ENCODE measurements around the gene CPA5.
"Not testable (repeated sequence)": the region's sequence is repeated elsewhere in the genome, so short reads cannot be mapped to it uniquely, and the experiment has no call there.

CPA5 gene, protein sequence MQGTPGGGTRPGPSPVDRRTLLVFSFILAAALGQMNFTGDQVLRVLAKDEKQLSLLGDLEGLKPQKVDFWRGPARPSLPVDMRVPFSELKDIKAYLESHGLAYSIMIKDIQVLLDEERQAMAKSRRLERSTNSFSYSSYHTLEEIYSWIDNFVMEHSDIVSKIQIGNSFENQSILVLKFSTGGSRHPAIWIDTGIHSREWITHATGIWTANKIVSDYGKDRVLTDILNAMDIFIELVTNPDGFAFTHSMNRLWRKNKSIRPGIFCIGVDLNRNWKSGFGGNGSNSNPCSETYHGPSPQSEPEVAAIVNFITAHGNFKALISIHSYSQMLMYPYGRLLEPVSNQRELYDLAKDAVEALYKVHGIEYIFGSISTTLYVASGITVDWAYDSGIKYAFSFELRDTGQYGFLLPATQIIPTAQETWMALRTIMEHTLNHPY

DNA sequence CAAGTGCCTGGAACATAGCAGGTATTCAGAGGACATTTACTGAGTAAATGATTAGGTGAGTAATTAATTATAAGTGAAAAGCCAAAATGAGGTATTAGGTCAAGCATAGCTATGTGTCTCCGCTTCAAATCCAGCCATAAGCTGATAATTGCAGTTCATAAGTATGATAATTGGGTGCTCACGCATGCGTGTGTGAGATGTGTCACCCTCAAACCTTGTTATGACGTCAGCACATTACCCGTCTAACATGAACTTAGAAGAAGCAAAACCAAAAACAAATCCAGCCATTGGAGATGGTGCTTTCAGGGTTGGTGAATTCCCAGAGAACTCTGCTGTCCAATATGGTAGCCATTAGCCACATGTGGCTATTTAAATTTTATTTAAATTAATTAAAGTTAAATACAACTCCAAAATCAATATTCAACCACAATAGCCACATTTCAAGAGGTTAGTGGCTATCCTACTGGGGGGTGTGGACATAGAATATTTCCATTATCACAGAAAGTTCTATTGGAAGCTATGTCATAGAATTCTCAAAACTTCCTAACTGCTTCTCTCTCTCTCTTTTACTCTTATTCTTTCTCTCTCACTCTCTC, at the start of gene CPA5:
CPA5 (plus strand) TSS at position 546 of the 596 bp plus-strand sequence. CDS start 1,670 bp downstream, outside the sequence.
- DNase-seq (ENCODE audit: low spot score): no peak

DNA sequence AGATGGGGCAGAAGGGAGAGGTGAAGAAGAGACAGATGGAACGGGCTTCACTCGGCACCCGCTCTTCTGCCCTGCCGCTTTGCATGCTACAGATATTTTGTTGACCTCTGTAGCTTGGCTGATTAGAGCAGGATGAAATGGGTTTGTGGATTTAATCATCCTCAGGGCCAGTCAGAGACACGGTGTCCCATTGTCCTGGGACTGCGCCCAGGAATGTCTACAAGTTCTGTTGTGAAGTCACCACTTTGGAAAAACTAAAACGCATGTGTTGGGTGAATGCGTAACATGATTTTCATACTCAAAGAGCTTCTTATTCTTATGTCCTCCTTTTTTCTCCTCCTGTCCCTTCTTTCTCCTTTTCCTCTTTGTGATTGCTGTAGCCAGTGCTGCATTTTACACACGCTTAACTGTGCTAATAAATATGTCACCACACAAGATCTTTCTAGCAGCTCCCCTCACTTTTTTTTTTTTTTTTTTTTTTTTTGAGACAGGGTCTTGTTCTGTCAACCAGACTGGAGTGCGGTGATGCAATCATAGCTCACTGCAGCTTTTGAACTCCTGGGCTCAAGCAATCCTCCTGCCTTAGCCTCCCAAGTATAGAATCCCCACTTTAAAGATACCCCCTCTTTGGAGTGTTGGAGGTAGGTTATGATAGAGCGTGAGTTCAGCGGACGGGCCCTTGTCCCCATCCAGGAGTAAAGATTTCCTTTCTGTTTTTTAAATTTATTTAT, 48.2 kb upstream of the CPA5 start:
- DNase-seq (ENCODE audit: low spot score): no peak

DNA sequence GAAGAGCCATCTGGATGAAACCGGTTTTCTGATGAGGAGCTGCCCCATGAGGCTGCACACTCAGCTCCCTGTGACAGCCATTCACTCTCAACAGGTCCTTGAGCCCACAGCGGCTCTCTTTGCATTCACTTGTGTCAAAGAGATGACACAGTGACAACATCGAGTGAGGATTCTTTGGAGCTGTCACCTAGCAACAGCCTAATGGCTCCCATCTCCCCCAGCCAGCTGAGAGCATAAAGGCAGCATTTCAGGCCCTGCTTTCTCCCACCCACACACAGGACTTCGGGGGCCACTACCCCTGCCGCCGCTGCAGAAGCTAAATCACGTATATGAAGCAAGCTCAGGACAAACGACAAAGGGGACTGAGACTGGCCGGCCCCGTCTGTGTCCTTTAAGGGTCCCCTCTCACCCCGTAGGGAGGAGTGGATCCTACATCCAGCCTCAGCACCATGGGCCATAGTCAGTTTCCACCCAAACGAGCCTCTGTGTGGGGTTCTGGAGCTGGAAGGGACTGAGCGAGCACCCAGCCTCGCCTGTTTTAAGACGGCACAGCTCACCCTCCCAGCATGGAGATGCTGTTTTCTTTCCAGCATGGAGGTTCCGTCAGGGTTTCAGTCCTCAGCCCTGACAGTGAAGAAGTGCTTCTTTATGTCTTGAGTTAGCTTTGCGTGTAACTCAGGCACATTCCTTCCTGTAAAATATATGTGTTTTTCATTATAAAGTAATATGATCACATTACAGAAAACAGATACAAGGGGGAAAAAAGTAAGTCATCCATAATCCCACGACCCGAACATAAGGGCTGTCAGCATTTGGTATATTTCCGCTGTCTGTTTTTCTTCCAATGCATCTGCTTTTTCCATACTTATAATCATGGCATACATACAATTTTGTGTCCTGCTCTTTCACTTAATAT, 46.7 kb upstream of the CPA5 start:
- no peak for DNase-seq (ENCODE audit: low spot score)

DNA sequence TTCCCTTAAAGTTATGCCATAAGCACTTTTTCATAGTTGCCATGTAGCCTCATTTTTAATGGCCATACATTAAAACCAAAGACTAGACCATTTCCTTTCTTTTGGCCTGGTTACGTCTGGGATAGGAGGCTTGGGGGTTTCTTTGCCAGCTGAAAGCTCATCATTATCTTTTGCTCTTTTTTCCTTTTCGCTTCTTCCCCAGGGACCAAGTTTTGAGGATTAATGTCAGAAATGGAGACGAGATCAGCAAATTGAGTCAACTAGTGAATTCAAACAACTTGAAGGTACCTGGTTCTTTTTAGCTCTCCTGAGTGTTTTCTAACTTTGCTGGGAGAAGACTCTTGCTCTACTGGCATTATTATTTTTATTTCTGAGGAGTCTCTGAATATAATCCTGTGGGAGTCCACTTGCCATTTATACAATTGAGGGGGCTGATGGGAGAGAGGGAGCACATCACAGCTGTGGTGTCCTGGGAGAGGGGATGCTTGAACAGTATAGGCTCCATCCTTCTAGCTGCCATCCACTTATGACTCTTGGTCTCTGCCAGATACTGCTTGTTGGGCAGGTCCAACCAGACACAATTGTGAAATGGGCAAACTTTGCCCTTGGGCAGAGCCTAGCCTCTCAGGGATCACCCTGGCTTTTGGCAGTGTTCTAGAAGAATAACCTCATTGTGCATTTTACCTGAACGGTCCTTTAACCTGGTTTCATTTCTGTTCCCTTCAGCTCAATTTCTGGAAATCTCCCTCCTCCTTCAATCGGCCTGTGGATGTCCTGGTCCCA, 45.9 kb upstream of the CPA5 start:
- no peak for DNase-seq (ENCODE audit: low spot score)

DNA sequence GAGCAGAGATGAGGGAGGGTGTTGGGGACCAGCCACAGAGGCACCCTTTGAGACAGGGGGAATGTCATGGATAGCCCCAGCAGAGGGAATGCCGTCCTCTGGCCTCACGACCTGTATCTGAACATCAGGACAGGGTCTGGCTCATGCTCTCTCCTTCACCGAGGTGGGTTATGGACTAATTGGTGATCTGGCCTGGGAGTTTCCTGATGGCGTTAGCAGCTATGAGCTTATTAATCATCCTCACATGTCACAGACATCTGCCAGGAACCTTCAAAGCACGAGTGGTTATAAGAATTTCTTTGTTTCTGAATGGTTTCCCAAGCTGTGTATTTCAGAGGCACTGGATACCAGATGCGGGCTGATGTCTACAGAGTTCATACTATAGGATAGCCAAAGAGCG, 44.8 kb upstream of the CPA5 start:
- DNase-seq (ENCODE audit: low spot score): no peak

DNA sequence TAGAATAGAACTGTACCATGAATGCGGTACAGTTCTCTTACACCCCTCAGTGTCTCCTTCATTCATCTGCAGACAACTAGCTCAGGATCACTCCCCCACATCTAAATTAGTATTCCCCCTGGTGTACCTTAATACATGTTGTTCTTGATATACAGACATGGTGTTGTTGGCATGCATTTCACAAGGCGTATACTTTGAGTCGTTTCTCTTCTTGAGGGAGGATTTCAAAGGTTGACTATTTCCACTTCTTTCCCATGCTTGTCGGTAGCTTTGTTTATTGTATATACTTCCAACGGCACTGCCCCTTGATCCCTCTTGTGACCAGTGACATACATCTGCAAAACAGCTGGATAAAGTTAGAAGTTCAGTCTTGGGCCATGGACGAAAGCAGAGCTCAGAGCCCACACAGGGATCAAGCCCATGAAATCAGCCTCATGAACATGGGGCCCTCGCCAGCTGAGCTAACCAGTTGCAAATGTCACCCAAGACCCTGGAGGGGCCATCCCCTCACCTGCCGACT, 43.1 kb upstream of the CPA5 start:
- DNase-seq (ENCODE audit: low spot score): no peak

DNA sequence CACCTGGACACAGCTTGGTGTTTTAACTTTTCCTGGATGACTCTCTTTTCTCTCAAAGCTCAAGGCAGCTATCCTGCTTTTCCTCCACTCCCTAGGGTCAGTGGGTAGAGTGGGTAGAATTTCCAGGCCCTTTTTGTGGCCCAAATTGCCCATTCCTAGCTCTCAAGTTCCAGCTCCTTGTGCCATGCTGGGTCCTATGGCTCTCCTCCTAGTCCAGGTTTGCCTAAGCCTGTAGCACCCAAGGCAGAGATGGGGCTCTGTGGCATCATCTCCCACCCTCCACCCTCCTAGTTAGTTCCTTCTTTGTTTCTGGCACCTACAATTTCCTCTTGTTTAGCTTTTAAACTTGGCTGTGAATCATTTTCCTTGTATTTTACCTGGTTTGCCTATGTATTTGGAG, 42.0 kb upstream of the CPA5 start:
- DNase-seq (ENCODE audit: low spot score): no peak

DNA sequence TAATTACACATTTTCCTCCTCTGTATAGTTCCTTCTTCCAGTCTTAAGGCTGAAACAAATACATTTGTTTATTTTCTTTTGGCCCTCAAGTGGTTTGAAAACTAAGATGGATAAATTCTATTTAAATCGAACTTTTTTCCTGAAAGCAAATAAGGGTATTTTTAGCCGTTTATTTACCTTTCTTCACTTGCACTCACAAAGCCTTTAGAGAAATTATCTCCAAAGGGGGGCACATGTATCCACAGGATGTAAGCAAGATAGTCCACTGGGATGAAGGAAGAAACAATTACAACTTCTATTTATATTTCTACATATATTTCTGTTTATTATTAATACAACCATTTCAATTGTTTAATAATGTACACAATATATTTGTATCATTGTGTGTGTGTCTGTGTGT, 41.5 kb upstream of the CPA5 start:
- no peak for DNase-seq (ENCODE audit: low spot score)

DNA sequence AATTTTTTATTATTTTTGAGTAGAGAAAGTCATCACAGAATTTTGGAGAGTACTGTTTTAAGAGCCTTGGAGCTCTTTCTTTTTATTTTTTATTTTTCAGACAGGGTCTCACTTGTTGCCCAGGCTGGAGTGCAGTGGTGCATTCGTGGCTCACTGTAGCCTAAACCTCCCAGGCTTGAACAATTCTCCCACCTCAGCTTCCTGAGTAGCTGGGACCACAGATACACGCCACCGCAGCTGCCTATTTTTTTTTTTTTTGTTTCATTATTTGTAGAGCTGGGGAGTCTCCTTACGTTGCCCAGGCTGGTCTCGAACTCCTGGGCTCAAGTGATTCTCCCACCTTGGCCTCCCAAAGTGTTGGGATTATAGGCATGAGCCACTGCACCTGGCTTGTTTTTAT, 41.1 kb upstream of the CPA5 start:
- no peak for DNase-seq (ENCODE audit: low spot score)

DNA sequence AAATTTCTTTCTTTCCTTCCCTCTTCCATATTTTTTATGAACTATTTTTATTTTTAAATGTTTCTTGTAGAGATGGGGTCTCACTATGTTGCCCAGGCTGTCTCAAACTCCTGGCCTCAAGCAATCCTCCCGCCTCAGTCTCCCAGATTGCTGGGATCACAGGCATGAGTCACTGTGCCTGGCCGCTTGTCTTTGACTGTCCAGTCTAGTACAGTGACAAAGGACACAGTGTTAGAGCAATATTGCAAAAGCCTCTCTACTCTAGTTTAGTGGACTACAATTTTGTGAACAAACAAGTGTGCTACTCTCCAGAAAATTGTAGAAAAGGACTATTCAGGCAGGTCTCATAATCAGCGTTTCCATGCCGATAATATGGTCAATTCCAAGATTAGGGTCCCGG, 40.6 kb upstream of the CPA5 start:
- no peak for DNase-seq (ENCODE audit: low spot score)

DNA sequence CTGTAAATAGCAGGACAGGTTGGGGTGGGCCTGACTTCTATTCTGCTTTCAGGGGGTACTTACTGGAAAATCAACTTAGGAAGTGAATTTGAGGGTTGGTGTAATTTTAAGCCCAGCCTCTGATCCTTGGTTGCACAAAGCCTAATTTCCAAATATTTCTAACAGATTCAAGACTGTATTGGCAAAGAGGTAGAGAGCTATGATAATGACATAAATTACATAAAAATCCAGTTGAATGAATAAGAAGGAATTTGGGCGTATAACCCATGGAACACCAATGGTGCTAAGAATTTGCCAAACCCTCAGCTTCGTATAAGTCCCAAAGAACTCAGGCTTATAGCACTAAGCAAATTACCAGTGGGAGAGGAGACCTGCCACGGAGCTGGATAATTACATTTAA, 39.7 kb upstream of the CPA5 start:
- no peak for DNase-seq (ENCODE audit: low spot score)

DNA sequence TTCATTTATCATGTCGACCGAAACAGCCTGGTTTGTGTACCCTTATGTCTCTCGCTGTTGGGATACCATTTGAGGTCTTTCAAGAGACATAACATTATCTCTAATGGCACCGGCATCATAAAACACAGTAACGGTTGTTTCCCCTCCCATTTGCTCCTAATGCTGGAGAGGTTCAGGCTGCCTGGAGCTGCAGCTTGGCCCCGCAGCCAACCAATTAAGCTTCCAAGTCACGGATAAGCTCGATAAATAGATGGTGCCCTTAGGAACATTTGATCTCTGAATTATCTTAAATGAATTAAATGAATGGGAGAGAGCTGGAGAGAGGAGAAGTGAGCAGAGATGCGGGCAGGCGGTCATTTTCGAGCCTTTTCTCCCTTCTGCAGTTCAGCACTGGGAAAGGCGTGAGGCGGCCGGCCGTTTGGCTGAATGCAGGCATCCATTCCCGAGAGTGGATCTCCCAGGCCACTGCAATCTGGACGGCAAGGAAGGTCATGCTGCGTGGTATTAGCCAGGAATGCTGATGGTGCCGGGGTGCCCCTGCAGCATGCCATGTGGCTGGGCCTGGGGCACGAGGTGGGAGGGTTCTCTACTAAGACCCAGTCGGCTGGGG, 39.1 kb upstream of the CPA5 start:
- no peak for DNase-seq (ENCODE audit: low spot score)

DNA sequence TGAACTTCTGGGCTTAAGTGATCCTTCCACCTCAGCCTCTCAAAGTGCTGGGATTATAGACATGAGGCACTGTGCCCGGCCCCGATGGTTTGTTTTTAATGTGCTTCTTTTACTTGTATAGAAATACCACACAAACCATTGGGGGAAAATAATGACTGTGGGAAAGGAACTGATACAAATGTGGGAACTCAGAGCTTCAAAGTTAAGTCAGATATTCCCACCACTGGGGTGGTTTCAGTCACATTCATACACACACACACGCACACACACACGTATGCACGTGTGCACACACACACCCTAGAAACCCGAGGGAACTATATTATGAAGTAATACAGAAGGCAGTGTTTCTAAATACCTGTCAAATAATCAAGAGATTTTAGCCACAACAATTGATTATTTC, 34.6 kb upstream of the CPA5 start:
- DNase-seq (ENCODE audit: low spot score): no peak

DNA sequence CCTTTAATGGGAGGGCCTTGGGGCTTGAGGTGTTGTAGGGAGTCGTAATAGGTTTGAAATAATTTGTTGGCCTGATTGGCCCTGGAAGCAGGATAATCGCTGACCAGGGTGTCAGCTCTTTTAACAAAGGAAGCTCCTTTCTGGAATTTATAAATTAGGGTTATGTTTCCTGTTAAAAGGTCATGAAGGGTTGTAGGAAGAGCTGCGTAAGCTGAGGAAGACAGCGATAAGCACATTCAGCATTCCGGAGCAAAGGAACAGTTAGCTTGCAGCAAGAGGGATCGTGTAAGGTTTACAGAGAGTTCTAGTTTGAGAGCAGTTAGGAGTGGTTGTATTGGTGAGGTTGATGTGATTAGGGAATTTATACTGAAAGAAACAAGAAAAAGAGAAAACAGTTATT, 30.3 kb upstream of the CPA5 start:
- no peak for DNase-seq (ENCODE audit: low spot score)

DNA sequence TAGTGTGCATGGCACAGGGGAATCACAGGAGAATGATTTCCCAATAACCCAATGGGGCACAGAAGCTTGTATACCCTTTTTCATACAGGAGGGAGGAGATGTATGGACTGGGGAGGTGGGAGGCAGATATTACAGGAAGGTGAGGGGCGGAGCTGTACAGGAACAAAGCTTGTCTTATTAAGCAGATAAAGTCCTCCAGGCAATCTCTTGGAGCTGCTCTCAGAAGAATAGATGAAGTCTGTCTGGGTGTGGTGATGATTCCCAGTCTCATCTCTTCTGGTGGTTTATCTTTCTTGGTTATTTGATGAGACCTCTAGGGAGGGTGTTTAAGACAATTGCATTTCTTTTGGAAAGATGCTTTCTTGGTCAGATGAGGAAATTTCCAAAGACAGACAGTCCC, 25.1 kb upstream of the CPA5 start:
- DNase-seq (ENCODE audit: low spot score): no peak

DNA sequence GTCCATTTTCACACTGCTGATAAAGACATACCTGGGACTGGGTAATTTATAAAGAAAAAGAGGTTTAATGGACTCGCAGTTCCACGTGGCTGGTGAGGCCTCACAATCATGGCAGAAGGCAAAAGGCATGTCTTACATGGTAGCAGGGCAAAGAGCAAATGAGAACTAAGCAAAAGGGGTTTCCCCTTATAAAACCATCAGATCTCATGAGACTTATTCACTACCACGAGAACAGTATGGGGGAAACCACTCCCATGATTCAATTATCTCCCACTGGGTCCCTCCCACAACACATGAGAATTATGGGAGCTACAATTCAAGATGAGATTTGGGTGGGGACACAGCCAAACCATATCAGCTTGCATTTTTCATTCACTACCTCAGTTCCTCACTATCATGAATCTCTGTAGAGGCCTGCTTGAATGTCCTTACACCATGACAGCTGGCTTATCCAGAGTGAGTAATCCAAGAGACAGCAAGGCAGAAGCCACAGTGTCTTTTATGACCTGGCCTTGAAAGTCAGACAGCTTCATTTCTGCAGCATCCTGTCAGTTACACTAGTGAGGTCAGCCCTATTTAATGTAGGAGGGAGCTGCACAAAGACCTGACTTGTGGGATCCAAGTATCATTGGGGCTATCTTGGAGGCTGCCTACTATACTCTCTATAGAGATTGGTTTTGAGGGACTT, 22.9 kb upstream of the CPA5 start:
- not testable (repeated sequence) for DNase-seq (ENCODE audit: low spot score)

DNA sequence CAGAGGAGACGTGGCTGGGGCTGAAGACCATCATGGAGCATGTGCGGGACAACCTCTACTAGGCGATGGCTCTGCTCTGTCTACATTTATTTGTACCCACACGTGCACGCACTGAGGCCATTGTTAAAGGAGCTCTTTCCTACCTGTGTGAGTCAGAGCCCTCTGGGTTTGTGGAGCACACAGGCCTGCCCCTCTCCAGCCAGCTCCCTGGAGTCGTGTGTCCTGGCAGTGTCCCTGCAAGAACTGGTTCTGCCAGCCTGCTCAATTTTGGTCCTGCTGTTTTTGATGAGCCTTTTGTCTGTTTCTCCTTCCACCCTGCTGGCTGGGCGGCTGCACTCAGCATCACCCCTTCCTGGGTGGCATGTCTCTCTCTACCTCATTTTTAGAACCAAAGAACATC, 22.0 kb upstream of the CPA5 start:
- DNase-seq (ENCODE audit: low spot score): no peak

DNA sequence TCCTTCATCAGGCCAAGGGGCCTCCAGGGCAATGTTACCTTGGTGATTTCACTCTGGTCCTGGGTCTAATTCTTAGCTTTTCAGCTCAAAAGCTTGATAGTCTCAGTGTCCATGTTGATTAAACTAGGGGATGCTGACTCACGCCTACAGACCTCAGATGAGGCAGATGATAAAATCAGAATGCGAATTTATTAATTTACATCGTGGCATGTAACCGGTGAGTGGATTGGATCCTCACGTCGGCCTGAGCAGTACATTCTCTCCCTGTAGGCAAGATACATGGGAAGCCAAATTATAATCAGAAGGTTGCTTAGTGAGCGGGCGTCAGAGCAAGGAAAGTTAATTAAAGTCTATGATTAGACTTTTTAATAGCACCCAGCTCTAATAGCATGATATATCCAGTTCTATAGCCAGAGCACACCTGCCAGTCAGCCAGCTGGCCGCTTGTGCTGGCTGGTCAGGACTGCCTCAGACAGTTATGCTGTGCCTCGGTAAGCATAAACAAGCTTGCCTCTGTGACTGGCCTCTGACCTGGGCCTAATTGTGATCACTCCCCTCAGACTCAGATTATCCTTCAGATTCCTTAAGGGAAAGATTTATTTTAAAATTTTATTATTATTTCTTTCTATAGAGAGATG, 20.2 kb upstream of the CPA5 start:
- no peak for DNase-seq (ENCODE audit: low spot score)

DNA sequence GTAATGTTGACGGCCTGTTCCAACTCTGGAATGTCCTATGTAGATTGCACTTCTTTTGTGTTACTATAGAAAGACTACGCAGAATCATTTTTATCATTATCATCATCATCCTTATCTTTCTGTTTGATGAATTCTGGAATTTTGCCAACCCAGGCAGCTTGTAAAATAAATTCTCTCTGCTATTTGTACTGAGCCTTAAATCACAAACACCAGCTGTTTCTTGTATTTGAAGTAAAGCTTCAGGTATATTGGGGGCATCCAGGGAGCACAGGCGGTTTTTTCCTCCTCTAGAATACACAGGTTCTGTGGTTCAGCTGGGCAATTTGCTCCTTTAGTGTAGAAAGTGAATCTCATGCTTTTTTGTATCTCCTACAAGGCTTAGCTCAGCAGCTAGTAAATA, 14.9 kb upstream of the CPA5 start:
- DNase-seq (ENCODE audit: low spot score): no peak

Measured in left forelimb (tissue), 1 donor.